Suprapubic skin (tissue), 4 donors: ENCODE results near the gene DERL3. TPM values are rescaled to one million over a fixed set of nuclear protein-coding genes. Genes with fewer than 3 reads are reported as not detected.

Experiments used
- DNase-seq, 2 donors: peaks; one replicate each; pipeline ENCODE4 v3.0.0-alpha.2; 2019; ENCODE audit warnings: low spot score in 2 of 2
- H3K27ac ChIP-seq: fragments of 200-600 bp; sonication (generic); one replicate; pipeline ENCODE4 v1.5.1; 2019
- H3K27me3 ChIP-seq: fragments of 200-600 bp; sonication (generic); one replicate; pipeline ENCODE4 v1.5.1; 2019
- H3K36me3 ChIP-seq: fragments of 200-600 bp; sonication (generic); one replicate; pipeline ENCODE4 v1.5.1; 2019
- H3K4me1 ChIP-seq: fragments of 200-600 bp; sonication (generic); one replicate; pipeline ENCODE4 v1.5.1; 2019
- H3K4me3 ChIP-seq: fragments of 200-600 bp; sonication (generic); one replicate; pipeline ENCODE4 v1.5.1; 2019; ENCODE audit warnings: mild to moderate bottlenecking
- H3K9me3 ChIP-seq: fragments of 200-600 bp; sonication (generic); one replicate; pipeline ENCODE4 v1.5.1; 2019
- EP300 ChIP-seq: sonication (generic); formaldehyde crosslinking; IDR thresholded peaks from one replicate; pipeline ENCODE4 v1.6.1; 2017; ENCODE audit warnings: antibody characterized with exemption
- POLR2A ChIP-seq, 2 donors: fragments of 450-650 bp; IDR thresholded peaks; one replicate each; pipeline ENCODE4 v1.6.1; 2017; ENCODE audit warnings: antibody characterized with exemption in 2 of 2, mild to moderate bottlenecking in 2 of 2, moderate library complexity in 2 of 2
- POLR2AphosphoS5 ChIP-seq, 3 donors: sonication (generic); formaldehyde crosslinking; IDR thresholded peaks; one replicate each; pipeline ENCODE4 v1.6.1; 2017; ENCODE audit warnings: antibody characterized with exemption in 3 of 3
- WGBS: methylation state at CpG from one replicate; pipeline ENCODE4 v1.1.5; 2018; 5-methylcytosine and 5-hydroxymethylcytosine counted together
- total RNA-seq, 4 donors: library from RNA; depleted of rRNA; stranded (reverse); fragments of >200 nt; gene quantifications; one replicate each; pipeline ENCODE4 v1.1.0, GENCODE V29; 2016
- TF ChIP-seq, protein P1 (sequence below), 2 donors: fragments of 200-600 bp in 1 of 2; fragments of 450-650 bp in 1 of 2; sonication (generic) in 1 of 2; IDR thresholded peaks; one replicate each; pipeline ENCODE4 v1.5.1; 2016 to 2019; ENCODE audit warnings: antibody characterized with exemption in 2 of 2, mild to moderate bottlenecking in 1 of 2, moderate library complexity in 1 of 2

The DERL3 gene
- total RNA-seq, 4 donors from 2014 or later = 0.34 to 0.94 (median 0.56) TPM; not detected in 1

- no peak overlapping the region for H3K4me3 ChIP-seq
- H3K27ac ChIP-seq = no peak overlapping the region
- H3K4me1 ChIP-seq = peaks cover 6% of the 10 kb centered on the region
- TF ChIP-seq POLR2AphosphoS5 (IDR thresholded peaks at IDR 0.05) = no peak
- no peak for DNase-seq
- H3K27me3 ChIP-seq = no peaks in the 10 kb centered on the region
- H3K9me3 ChIP-seq = no peaks in the 10 kb centered on the region
- 74% methylated on average over 11 of the region's 11 CpGs for WGBS
- H3K36me3 ChIP-seq = peaks cover 79% of the 10 kb centered on the region
Measured at GRCh38 chr22:23827351-23827995, 11.3 kb downstream of the DERL3 start.

DNA sequence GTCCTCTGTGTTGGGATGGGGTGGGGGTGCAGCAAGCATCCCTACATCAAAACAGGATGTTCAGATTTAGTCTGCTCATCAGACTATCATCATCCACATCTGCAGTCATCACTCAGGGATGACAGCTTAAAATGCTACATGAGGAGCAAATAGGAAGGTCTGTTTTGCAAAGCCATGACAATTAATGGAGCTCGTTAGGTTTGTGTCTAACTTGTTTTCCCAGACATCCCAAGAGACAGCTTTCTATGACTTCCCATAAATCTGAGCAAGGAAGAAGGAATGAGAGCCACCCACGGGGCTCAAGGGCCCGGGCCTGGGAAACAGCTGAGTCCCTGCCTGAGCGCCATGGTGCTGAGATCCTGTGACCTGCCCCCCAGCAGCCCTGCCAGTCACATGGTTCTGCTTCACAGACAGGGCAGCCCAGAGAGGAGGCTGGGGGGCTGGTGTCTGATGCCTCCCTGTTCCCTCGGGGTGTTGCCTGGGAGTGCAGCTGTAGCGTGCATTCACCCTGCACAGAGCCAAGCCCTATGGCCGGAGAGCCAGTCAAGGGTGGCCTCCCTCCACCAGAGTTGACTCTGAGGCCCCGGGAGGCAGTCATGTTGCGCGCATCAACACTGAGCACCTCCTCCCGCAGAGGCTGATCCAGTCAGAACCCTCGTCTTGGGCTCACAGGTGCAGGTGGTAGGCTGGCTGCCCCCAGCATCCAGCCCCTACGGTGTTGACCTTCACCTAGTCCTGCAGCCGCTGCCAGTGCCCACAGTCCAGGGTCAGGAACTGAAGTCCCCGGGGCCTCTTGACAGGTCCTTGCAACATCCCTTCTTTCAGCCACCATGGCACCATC lies 12.1 kb downstream of the DERL3 start:
- 62% methylated on average over 4 of the region's 15 CpGs for WGBS
- Histone ChIP-seq H3K27me3 (no peaks in the 10 kb centered on the region), H3K36me3 (peaks cover 84% of the 10 kb centered on the region), H3K4me1 (peaks cover 6% of the 10 kb centered on the region), H3K4me3 (no peak overlapping the region), H3K27ac (no peak overlapping the region), H3K9me3 (no peaks in the 10 kb centered on the region)
- no peak for TF ChIP-seq EP300
- TF ChIP-seq POLR2A (IDR thresholded peaks at IDR 0.05) = no peak
- TF ChIP-seq, protein P1, sequence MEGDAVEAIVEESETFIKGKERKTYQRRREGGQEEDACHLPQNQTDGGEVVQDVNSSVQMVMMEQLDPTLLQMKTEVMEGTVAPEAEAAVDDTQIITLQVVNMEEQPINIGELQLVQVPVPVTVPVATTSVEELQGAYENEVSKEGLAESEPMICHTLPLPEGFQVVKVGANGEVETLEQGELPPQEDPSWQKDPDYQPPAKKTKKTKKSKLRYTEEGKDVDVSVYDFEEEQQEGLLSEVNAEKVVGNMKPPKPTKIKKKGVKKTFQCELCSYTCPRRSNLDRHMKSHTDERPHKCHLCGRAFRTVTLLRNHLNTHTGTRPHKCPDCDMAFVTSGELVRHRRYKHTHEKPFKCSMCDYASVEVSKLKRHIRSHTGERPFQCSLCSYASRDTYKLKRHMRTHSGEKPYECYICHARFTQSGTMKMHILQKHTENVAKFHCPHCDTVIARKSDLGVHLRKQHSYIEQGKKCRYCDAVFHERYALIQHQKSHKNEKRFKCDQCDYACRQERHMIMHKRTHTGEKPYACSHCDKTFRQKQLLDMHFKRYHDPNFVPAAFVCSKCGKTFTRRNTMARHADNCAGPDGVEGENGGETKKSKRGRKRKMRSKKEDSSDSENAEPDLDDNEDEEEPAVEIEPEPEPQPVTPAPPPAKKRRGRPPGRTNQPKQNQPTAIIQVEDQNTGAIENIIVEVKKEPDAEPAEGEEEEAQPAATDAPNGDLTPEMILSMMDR (IDR thresholded peaks at IDR 0.05) = no peak
- no peak for TF ChIP-seq POLR2AphosphoS5 (IDR thresholded peaks at IDR 0.05)
- no peak for DNase-seq

DNA sequence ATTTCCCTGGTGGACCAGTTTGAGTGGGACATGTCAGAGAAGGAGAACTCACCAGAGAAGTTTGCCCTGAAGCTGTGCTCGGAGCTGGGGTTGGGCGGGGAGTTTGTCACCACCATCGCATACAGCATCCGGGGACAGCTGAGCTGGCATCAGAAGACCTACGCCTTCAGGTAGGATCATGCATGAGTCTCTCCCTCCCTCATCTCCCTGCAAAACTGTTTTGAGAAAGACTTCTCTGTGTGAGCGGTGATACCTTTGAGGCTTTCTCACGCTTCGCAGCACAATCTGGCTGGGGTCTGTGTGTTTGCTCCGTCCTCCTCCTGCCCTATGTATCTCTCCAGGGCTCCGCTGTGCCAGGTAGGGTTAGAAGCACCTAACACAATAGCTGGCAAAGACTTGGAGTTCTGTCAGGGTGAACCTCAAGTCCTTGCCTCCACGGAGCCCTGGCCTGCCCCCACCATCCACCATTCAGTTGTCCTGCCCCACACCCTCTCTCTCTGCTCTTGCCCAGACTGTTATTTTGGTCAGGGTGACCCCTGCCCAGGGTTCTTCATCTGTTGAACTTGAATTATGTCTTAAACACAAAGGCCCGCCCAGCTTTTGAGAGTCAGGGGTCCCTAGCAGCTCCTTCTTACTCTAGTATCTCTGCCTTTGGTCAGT lies 13.4 kb downstream of the DERL3 start:
- no peaks in the 10 kb centered on the region for H3K9me3 ChIP-seq
- peaks cover 86% of the 10 kb centered on the region for H3K36me3 ChIP-seq
- WGBS = 94% methylated on average over 9 of the region's 12 CpGs
- H3K4me3 ChIP-seq = no peak overlapping the region
- H3K27me3 ChIP-seq = no peaks in the 10 kb centered on the region
- TF ChIP-seq, protein P1 (IDR thresholded peaks at IDR 0.05) = no peak
- TF ChIP-seq POLR2A (IDR thresholded peaks at IDR 0.05) (no peak), POLR2AphosphoS5 (IDR thresholded peaks at IDR 0.05) (no peak), EP300 (no peak)
- H3K4me1 ChIP-seq = peaks cover 12% of the 10 kb centered on the region
- no peak overlapping the region for H3K27ac ChIP-seq
- no peak for DNase-seq

- Histone ChIP-seq H3K4me1 (peaks cover 12% of the 10 kb centered on the region), H3K27ac (no peak overlapping the region), H3K27me3 (no peaks in the 10 kb centered on the region), H3K9me3 (no peaks in the 10 kb centered on the region), H3K4me3 (no peak overlapping the region), H3K36me3 (peaks cover 84% of the 10 kb centered on the region)
- 87% methylated on average over 8 of the region's 13 CpGs for WGBS
- no peak for DNase-seq
- TF ChIP-seq POLR2AphosphoS5 (IDR thresholded peaks at IDR 0.05) = no peak
- TF ChIP-seq EP300 = no peak
- no peak for TF ChIP-seq POLR2A (IDR thresholded peaks at IDR 0.05)
- TF ChIP-seq, protein P1 (IDR thresholded peaks at IDR 0.05) = no peak
Measured at GRCh38 chr22:23824476-23825245, 14.1 kb downstream of the DERL3 start.

DNA sequence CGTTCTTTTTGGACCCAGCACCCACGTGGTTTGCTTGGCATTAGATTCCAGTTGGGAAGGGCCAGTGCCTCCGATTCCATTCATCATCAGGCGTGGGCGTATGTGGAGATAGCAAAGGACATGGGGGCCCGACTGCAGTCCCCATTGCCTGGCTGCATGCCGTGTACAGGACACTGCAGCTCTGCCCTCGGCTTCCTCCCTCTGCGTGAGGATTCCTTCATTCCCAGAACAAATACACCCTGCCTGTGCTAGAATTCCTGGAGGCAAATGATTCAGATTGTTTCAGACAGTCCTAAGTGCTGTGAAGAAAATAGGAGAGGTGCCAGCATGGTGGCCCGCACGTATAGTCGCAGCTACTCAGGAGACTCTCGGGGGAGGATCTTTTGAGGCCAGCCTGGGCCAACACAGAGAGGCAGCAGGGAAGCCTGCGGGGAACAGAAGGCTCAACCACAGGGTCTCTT lies 15.4 kb downstream of the DERL3 start:
- DNase-seq = no peak
- TF ChIP-seq POLR2A (IDR thresholded peaks at IDR 0.05) = no peak
- TF ChIP-seq POLR2AphosphoS5 (IDR thresholded peaks at IDR 0.05) = no peak
- TF ChIP-seq EP300 = no peak
- TF ChIP-seq, protein P1 (IDR thresholded peaks at IDR 0.05) = no peak
- Histone ChIP-seq H3K4me1 (peaks cover 6% of the 10 kb centered on the region), H3K36me3 (peaks cover 84% of the 10 kb centered on the region), H3K4me3 (no peak overlapping the region), H3K27me3 (no peaks in the 10 kb centered on the region), H3K27ac (no peak overlapping the region), H3K9me3 (no peaks in the 10 kb centered on the region)
- 85% methylated on average over 12 of the region's 14 CpGs for WGBS
